ENCODE measurements around the gene PPIE. TPM values are rescaled to one million over a fixed set of nuclear protein-coding genes. Genes with fewer than 3 reads are reported as not detected.

The PPIE gene
- total RNA-seq, result 10 to 100 TPM; 41.3 to 49.2 (median 45.9) TPM

GRCh38 chr1:39738622-39739366, at the start of gene PPIE:
PPIE (plus strand) TSS chr1:39738882; CDS start chr1:39738901, 19 bp downstream.
- Histone ChIP-seq H3K9me3 (no peaks in the 10 kb centered on the region), H3K27me3 (peaks cover 0 to 5% of the 10 kb centered on the region in 2 donors), H3K27ac (peak within 1 kb of the TSS; percentile 60 to 74), H3K4me3 (peak within 1 kb of the TSS; percentile 72 to 83 (median 73)), H3K36me3 (peaks cover 6% of the 10 kb centered on the region), H3K4me1 (peaks cover 4 to 7% of the 10 kb centered on the region in 2 donors)
- DNase-seq (ENCODE audit: low spot score in 2 of 2), result peak; percentile 85 to 92
- TF ChIP-seq CTCF (IDR thresholded peaks at IDR 0.05) (no peak), POLR2A (IDR thresholded peaks at IDR 0.05) (no peak), POLR2AphosphoS5 (IDR thresholded peaks at IDR 0.05) (peak in 2 of 3 donors; percentile 48 to 75)
- intact Hi-C loops (cut with DNase I; ENCODE audit: low total_unique reads), result no loop called here

- no peak for TF ChIP-seq POLR2AphosphoS5 (IDR thresholded peaks at IDR 0.05)
- no peak for TF ChIP-seq POLR2A (IDR thresholded peaks at IDR 0.05)
- TF ChIP-seq CTCF (IDR thresholded peaks at IDR 0.05), result no peak
- intact Hi-C loops (cut with DNase I; ENCODE audit: low total_unique reads), result no loop called here
- H3K4me3 ChIP-seq, result no peak overlapping the region
- no peaks in the 10 kb centered on the region for H3K9me3 ChIP-seq
- H3K36me3 ChIP-seq, result no peaks in the 10 kb centered on the region
- DNase-seq (ENCODE audit: low spot score in 2 of 2), result no peak
- peaks cover 4 to 44% of the 10 kb centered on the region in 2 donors for H3K27me3 ChIP-seq
- no peak overlapping the region for H3K27ac ChIP-seq
- peaks cover 0 to 4% of the 10 kb centered on the region in 2 donors for H3K4me1 ChIP-seq
Measured at GRCh38 chr1:39689214-39689613, 49.5 kb upstream of the PPIE start.

- intact Hi-C loops (cut with DNase I; ENCODE audit: low total_unique reads), result no loop called here
- Histone ChIP-seq H3K27me3 (peaks cover 4 to 39% of the 10 kb centered on the region in 2 donors), H3K9me3 (no peaks in the 10 kb centered on the region), H3K4me3 (no peak overlapping the region), H3K27ac (no peak overlapping the region), H3K36me3 (no peaks in the 10 kb centered on the region), H3K4me1 (peaks cover 0 to 4% of the 10 kb centered on the region in 2 donors)
- DNase-seq (ENCODE audit: low spot score in 2 of 2), result no peak
- TF ChIP-seq POLR2AphosphoS5 (IDR thresholded peaks at IDR 0.05) (no peak), CTCF (IDR thresholded peaks at IDR 0.05) (no peak), POLR2A (IDR thresholded peaks at IDR 0.05) (no peak)
Measured at GRCh38 chr1:39689635-39690034, 49.0 kb upstream of the PPIE start.

GRCh38 chr1:39690225-39690624, 48.5 kb upstream of the PPIE start:
- TF ChIP-seq POLR2AphosphoS5 (IDR thresholded peaks at IDR 0.05), result no peak
- no peak for TF ChIP-seq CTCF (IDR thresholded peaks at IDR 0.05)
- Histone ChIP-seq H3K9me3 (no peaks in the 10 kb centered on the region), H3K36me3 (no peaks in the 10 kb centered on the region), H3K4me3 (no peak overlapping the region), H3K4me1 (peaks cover 0 to 4% of the 10 kb centered on the region in 2 donors), H3K27me3 (peaks cover 4 to 34% of the 10 kb centered on the region in 2 donors), H3K27ac (no peak overlapping the region)
- intact Hi-C loops (cut with DNase I; ENCODE audit: low total_unique reads), result no loop called here
- DNase-seq (ENCODE audit: low spot score in 2 of 2), result no peak

GRCh38 chr1:39690794-39691382, 47.8 kb upstream of the PPIE start:
- Histone ChIP-seq H3K9me3 (no peaks in the 10 kb centered on the region), H3K4me3 (peak overlapping the region; percentile 25 to 67 (median 49)), H3K27me3 (peaks cover 4 to 34% of the 10 kb centered on the region in 2 donors), H3K4me1 (peaks cover 0 to 4% of the 10 kb centered on the region in 2 donors), H3K27ac (no peak overlapping the region), H3K36me3 (no peaks in the 10 kb centered on the region)
- DNase-seq (ENCODE audit: low spot score in 2 of 2), result no peak
- intact Hi-C loops (cut with DNase I; ENCODE audit: low total_unique reads), result no loop called here
- TF ChIP-seq POLR2A (IDR thresholded peaks at IDR 0.05) (no peak), POLR2AphosphoS5 (IDR thresholded peaks at IDR 0.05) (no peak), CTCF (IDR thresholded peaks at IDR 0.05) (no peak)
